NK-92 treated with Interleukin-12 subunit alpha and Interleukin-12 subunit beta, amount 100 ng/mL, for 24 hours (cell line): ENCODE results near the gene UXT.
"Not testable (repeated sequence)": the region's sequence is repeated elsewhere in the genome, so short reads cannot be mapped to it uniquely, and the experiment has no call there.

Experiments used
- DNase-seq: peaks from one replicate; lab custom pipeline; 2025; lab: John Stamatoyannopoulos, UW

UXT gene, protein sequence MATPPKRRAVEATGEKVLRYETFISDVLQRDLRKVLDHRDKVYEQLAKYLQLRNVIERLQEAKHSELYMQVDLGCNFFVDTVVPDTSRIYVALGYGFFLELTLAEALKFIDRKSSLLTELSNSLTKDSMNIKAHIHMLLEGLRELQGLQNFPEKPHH

DNA sequence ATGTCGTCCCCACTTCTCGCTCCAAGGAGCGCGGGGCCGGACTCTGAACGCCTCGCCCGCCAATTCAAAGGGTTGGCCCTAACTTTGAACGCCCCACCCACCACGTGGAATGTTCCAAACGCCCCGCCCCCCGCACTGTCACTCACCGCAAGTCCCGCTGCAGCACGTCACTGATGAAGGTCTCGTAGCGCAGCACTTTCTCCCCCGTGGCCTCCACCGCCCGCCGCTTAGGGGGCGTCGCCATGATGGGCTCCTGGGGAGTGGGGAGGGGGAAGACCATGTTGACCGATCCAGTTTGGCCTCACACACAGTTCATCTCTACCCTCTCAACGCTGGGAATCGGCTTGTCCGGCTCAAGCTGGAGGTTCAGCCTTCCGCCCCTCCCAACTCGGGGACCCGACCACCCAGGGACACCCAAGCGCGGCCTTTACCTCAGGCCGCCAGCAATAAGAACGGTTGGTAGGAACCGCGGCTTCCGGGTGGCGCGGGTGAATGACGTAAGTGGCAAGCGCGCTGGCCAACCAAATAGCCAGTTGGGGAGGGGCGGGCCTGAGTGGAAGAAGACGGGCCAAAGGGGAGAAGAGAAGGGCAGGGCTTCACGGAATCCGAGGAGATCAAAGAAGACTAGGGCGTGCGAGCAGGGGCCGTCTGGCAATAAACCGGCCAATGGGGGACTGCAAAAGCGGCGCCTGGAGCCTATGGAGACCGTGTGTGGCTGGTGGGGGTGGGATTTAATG is at the start of gene UXT:
UXT (minus strand) TSS at position 497 of the 737 bp plus-strand sequence; CDS start at position 244, 253 bp downstream.
- DNase-seq, result peak; percentile 92

DNA sequence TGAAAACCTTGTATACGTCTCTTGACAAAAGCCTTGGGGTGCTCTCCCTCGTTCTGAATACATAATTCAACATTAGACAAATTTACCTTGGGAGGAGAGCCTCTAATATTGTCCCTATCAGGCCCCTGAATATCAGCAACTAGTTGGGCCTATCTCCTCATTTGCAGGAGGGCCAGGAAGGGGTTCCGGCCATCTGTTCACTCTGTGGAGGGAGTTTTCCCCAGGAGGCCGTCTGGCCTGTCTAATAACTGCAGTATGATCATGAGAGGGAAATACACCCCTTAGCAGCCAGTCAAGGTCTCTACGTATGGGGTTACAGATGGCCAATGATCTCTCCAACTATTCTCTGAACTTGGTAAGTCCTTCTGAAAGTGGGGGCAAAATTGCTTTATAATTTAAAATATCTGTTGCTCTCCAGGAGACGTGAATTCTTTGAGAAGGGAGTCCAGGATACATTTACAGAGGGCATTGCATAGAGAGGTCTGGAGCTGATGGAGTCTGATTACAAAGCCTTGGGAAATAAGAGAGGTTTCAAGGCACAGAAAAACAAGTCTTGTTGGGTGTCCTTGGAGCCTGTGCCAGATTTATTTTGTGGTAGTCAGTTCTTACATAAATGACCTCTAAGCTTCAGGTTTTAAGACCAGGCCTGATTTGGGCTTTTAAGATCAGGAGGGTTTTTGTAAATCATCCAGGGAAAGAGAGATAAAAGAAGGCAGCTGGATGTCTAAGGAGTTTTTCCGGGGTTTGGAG is 48.2 kb upstream of the UXT start:
- no peak for DNase-seq

DNA sequence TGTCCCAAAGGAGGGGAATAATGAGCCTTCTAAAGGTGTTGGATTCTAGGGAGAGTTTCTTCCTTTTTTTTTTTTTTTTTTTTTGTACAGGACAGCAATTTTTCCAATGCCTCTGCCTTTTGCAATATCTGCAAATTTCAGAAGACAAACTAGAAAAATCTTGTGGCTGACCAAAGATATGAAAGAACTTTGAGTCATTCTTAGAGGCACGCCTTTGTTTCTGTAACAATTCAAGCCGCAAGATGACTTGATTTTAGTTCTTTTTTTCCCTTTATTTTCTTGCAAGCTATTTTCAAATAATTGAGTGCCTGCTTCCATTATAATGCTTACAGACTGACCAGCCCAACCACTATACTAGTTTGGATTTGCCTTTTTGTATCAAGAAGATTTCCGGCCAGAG is 47.6 kb upstream of the UXT start:
- DNase-seq, result no peak

DNA sequence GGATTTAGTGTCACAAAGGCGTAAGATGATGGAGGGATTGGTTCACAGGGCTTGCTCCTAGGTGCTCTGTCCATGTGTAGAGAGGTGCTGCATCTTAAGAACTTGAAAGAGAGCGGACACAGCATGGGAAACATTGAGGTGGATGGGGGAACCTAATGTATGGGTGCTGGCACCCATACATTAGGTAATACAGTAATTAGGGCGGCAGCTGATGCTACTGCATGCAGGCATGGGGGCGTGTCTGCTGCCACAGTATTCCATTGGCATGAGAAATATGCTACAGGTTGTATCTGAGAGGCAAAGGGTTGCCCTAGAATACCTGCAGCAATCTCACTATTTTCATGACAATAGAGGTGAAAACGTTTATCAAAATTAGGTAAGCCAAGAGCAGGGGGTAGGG is 45.8 kb upstream of the UXT start:
- no peak for DNase-seq

DNA sequence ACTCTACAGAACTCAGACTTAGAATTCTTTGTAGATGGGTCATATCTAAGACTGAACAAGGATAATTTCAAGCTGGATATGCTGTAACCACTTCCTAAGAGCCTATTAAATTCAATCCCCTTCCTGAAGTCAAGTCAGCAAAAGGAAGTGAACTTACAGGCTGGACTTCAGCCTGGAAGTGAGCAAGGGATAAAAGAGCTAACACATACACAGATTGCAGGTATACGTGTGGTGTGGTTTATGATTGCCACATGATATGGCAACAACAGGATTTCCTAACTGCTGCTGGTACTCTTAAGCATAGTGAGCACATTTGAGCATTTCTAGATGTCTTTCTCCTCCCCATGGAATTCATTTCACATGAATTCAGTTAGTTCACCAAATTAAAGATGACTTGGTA is 38.2 kb upstream of the UXT start:
- DNase-seq, result no peak

DNA sequence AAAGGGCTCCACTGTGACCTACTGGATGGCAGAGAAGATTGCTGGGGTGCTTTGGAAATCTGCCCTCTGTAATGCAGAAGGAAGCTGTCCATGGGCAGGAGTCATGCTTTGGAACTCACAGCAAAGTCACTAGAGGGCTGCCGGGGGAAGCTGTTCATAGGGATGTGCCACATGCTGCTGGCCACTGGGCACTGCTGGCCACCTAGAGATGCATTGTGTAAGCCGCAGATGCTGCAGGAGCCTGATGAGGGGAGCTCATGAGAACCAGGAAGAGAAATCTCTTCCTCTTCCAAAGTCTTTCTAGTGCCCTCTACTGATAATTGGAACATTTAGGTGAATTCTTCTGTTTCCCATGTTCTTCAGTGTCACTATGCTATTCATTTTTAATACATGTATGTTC is 31.2 kb upstream of the UXT start:
- no peak for DNase-seq

DNA sequence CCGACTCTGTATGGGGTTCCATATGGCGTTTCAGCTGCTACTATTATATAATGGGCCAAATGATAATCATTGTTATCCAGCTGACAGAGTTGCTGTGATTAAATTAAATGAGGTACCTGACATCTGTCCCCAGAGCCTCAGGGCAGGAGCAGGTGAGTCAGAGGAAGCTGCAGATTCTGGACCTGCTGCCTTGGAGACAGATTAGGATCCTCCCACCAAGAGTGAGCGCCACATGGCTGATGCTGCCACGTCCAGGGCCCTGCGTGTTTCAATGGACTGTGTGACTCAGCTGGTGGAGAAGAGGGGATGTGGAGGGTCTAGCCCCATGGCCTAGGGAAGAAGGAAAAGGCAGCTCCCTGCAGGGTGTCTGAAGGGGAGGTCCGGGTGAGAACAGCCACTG is 28.3 kb upstream of the UXT start:
- no peak for DNase-seq

DNA sequence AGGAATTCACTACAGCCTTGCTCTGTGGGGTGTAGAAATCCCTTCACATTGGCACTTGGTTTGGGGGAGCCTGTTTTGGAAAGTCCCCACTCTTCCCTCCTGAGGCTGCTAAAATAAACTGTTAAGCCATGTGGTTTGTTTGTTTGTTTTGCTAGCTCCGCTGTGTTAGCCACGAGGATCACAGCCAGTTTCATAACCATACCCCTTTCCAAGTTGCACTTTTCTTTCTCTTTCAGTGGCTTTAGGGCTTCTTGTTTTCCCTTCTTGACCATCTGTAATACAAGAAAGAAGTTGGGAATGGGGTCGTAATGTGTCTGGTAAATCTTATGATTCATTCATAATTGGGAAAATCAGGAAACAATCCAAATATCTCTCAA is 24.8 kb upstream of the UXT start:
- no peak for DNase-seq

DNA sequence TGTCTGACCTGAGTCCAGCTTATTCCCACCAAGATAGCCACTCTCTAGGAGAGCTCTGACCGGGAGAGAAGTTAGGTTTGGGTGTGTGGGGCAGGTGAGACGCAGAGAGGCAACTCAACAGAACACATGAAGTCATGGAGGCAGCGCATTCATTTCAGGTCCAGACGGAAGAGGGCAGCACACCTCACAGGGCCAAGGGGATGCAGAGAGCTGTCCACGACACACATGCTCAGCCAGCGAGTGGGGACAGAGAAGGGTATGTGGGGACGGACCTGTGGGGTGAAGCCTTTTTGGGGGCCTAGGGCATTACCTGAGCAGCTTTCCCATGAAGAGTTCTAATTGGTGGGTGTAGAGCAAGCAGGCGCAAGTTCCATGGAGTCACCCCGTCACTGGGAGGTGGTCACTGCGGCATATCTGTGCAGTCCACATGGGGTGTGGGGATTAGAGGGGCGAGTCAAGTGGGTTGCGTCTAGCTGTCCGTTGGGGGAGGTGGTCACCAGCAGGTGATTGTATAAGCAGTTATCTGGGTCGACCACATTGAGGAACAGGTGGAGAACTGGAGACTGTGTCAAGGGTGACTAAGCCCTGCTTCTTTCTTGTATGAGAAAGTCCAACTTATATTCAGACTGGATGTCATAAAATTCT is 24.3 kb upstream of the UXT start:
- DNase-seq, result no peak

DNA sequence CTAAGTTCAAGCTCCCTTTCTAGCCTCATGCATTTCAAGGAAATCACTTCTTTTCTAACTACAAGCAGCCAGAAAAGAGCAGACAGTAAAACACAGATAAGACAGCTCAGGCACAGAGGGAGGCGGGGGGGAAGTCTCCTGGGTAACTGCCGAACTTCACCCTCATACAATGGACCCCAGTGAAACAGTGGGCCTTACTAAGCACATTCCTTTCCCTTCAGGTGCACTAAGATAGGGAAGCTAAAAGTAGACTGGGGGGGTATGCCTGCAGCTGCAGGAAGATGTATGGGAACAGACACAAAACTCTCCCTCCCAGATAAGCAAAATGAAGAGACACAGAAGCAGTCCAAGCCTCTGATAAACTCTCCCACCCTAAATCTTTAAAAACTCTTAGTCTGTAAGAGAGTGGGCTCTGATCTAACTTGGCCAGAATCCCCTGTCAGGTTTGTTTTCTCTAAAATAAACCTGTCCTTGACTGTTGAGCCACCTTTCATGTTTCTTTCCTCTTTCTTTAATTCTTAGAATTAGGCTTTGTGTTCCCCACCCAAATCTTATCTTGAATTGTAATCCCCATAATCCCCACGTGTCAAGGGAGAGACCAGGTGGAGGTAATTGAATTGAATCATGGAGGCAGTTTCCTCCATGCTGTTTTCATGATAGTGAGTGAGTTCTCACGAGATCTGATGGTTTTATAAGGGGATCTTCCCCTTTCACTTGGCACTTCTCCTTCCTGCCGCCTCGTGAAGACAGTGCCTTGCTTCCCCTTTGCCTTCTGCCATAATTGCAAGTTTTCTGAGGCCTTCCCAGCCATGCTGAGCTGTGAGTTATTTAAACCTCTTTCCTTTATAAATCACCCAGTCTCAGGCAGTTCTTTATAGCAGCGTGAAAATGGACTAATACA is 17.2 kb upstream of the UXT start:
- not testable (repeated sequence) for DNase-seq

DNA sequence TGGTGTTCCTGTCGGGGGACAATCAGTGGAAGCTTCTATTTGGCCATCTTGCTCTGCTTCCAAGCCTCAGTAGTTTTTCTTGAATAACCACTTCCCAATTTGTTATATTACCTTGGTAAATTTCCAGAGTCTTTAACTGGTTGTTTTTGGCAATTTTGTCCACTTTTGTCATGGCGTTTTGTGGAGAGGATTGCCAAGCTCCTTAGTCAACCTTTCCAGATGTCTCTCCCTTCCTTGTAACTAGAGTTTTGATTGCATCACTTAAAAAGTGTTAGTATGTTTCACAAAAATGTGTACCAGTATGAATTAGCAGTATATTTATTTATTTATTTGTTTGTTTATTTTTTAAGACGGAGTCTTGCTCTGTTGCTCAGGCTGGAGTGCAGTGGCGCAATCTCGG is 15.8 kb upstream of the UXT start:
- DNase-seq, result no peak

DNA sequence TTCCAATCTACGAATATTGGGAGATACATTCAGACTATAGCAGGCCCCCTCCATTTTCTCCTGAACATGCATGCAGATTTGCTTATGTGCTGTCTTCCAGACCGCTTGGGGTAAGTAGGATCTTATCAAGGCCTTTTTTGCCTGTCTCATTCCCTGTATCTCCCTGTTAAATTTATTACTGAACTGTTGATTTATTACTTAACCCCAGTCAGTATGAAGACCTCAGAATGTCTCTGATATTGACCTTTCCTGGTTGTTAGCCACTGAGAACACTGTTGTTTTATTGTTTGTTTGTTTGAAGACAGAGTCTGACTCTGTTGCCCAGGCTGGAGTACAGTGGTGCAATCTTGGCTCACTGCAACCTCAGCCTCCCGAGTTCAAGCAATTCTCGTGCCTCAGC is 6.8 kb upstream of the UXT start:
- not testable (repeated sequence) for DNase-seq

DNA sequence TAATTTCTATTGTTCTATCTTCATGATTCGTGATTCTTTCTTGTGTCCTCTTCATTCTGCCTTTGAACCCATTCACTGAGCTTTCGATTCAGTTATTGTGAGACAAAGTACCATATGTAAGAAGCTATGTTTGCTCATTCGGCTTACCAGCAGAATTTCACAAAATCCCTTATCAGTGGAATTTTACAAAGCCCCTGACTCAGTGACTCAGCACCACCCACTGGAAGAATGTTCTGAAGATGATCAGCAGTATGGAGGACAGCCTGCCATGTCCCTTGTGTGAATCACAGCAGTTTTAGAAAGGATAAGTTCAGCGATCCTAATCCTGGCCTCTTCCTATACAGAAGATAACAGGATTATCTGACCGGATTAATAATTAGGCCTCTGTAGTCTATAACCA is 5.8 kb upstream of the UXT start:
- no peak for DNase-seq

DNA sequence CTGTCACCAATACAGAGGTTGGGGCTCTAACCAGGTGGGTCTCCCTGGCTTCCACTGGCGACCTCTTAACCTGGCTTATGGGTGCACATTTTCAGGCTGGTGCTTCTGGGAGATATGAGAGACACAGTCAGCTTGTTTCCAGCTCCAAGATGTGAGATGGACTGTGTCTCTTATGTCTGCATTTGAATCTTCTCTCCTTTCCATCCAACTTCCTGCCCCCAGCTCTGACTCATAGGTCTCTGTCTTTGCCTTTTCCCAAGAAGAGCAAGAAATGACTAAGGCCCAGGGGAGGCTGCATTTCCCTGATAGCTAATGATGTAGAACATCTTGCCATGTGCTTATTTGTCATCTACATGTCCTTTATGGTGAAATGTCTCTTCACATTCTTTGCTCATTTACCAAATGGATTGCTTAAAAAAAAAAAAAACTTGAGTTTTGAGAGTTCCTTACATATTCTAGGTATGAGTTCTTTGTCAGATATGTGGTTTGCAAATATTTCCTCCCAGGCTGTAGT is 3.2 kb upstream of the UXT start:
- DNase-seq, result no peak

DNA sequence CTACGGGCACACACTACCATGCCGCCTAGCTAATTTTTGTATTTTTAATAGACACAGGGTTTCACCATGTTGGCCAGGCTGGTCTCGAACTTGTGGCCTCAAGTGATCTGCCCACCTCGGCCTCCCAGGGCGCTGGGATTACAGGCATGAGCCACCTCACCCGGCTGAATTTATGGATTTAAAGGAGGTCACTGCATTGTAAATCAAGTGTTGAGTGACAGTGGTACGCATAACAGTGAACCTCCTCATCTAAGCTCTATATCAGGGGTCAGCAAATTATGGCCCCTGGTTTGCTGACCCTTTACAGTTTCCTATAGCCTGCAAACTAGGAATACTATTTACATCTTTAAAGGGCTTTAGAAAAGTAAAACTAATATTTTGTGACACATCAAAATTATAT is 2.6 kb upstream of the UXT start:
- DNase-seq, result no peak

DNA sequence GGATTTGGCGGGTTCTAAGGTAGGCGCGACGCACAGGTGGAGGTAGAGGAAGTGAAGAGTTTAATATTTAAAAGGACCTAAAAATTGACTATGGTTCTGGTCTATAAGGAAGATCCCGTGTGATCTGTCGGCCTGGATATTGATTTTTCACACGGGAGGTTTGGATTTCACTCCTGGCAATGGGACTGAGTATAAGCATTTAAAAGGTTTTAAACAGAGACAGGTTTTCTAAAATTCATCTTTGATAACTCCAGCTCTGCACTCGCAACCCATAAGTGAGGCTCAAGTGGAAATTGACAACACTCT is 394 bp upstream of the UXT start:
- DNase-seq, result no peak

DNA sequence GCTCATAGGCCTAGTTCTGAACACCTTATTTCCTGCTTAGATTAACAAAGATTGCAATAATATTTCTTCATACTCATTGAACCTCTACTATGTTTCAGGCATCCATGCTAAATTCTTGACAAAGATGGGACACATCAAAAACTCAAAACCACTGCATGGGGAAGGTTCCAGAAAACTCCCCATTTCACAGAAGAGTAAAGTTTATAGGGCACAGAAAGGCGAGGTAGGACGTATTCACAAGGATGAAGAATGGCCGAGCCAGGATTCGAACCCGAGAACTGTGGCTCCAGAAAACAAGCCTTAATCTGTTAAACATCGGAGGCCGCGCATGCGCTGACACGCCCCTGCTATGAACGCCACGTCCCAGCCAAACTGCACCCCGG is 688 bp downstream of the UXT start:
- DNase-seq, result no peak

DNA sequence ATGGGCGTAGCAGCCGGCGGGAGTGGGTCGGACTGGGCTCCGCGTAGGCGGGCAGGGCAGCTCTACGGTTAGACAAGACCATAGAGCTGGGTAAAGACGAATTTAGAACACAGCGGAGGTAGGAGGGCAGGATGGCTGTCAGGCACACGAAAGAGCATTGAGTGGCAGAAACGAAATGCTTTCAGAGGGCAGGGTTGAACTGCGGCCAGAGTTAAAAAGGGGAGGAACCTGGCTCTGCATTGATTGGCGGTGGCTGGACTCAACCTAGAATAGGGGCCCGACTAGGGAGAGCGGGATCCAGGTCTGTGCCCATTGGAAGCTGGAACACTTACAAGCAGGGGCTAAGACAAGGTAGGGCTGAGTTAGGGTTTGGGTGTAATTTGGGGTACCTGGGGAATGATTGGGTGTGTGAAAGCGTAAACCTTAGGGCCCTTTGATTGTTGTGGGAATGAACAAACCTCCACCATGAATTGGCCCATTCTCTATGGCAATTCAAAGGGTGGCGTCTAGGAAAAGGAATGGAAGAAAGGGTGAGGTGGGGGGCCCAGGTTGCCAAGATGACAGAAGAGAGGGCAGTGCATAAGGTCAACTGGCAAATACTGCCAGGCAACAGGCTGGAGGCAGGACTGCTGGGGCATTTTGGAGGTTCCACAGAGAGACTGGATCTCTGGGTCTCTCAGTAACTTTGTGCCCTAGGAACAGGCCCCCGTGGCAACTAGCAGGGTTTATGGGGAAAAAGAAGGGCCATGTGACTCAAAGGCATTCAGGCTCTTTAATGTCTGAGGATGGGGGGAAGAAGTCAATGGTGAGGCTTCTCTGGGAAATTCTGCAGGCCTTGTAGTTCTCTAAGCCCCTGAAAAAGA is 7.7 kb downstream of the UXT start:
- no peak for DNase-seq

DNA sequence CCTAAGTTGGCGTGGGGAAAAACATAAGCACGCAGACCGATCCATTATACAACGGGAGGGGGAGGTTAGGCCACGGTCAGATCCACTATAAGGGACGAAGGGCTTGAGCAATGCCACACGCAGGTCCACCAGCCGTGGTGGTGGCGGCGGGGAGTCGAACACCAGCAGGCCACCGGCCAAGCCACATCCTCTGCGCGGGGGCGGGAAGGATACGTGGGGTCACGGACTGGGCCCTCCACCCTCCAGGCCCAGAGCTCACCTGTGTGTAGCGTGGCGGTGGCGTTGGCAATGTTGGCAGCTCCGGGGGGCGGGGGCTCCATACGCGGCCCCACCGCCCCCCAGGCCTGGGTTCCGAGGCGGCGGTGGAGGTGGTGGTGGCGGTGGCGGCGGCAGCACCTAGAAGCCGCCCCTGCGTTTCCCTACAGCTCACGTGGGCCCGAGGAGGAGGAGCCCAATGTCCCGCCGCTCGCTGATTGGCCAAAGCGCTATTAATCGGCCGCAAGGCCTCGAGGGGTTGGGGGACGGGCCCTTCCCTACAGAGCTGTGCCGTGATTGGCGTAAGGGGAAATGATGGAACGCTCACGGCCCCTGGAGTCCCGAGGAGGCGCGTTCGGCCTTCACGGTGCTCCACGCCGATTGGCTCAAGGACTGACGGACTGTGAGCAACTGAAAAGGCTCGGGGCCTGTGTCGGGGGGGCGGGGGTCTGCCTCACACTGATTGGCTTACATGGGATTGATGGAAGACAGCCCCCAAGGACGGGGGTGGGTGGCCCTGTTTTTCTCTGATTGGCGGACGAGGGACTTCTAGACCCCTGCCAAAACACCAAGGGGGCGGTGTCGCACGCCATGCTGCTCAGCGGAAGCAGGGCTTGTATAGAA is 8.6 kb downstream of the UXT start, which contains the start of gene ELK1:
ELK1 (minus strand) TSS at position 400 of the 879 bp plus-strand sequence. CDS start 9,122 bp downstream, outside the sequence.
- peak; percentile 91 for DNase-seq

DNA sequence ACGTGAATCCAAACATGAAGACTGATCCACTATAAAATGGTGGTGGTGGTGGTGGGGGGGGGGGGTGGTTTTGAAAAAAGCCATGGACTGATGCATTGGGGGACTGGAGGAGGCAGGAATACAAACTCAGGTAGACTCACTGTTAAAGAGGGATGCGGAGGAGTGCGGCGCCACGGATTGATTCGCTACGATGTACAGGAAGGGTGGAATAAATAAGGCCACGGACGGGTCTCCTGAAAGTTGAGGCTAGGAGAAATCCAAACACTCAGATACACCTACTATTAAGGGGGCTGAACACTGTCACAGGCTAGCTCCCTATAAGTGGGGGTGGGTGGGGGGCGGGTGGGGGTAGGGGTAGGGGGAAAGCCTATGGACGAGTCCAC is 9.2 kb downstream of the UXT start:
- DNase-seq, result no peak
